ENCODE measurements around the gene TMEM130. TPM values are rescaled to one million over a fixed set of nuclear protein-coding genes. Genes with fewer than 3 reads are reported as not detected.

Gene TMEM130
- total RNA-seq, 4 donors from 2014 or later: 0.30 to 5.7 (median 1.8) TPM

GRCh38 chr7:98872328-98872924 is 2.6 kb upstream of the TMEM130 start:
- TF ChIP-seq EP300 (IDR thresholded peaks at IDR 0.05) (no peak), POLR2A (IDR thresholded peaks at IDR 0.05) (no peak)
- TF ChIP-seq, protein P1, sequence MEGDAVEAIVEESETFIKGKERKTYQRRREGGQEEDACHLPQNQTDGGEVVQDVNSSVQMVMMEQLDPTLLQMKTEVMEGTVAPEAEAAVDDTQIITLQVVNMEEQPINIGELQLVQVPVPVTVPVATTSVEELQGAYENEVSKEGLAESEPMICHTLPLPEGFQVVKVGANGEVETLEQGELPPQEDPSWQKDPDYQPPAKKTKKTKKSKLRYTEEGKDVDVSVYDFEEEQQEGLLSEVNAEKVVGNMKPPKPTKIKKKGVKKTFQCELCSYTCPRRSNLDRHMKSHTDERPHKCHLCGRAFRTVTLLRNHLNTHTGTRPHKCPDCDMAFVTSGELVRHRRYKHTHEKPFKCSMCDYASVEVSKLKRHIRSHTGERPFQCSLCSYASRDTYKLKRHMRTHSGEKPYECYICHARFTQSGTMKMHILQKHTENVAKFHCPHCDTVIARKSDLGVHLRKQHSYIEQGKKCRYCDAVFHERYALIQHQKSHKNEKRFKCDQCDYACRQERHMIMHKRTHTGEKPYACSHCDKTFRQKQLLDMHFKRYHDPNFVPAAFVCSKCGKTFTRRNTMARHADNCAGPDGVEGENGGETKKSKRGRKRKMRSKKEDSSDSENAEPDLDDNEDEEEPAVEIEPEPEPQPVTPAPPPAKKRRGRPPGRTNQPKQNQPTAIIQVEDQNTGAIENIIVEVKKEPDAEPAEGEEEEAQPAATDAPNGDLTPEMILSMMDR (IDR thresholded peaks at IDR 0.05): no peak
- H3K27ac ChIP-seq: no peak overlapping the region
- peaks cover 0 to 24% (median 2%) of the 10 kb centered on the region in 4 donors for H3K4me1 ChIP-seq
- WGBS, 2 donors: 67 to 71% methylated on average over 7 of the region's 7 CpGs
- no peak overlapping the region for H3K4me3 ChIP-seq
- no peaks in the 10 kb centered on the region for H3K9me3 ChIP-seq
- DNase-seq (ENCODE audit: low spot score in 2 of 2): no peak
- peaks cover 0 to 24% of the 10 kb centered on the region in 2 donors for H3K27me3 ChIP-seq
- no peaks in the 10 kb centered on the region for H3K36me3 ChIP-seq

- TF ChIP-seq, protein P1 (IDR thresholded peaks at IDR 0.05): no peak
- no peak for TF ChIP-seq EP300 (IDR thresholded peaks at IDR 0.05)
- TF ChIP-seq POLR2A (IDR thresholded peaks at IDR 0.05): no peak
- H3K27me3 ChIP-seq: peaks cover 0 to 24% of the 10 kb centered on the region in 2 donors
Measured at GRCh38 chr7:98870807-98871491, 1.1 kb upstream of the TMEM130 start.

GRCh38 chr7:98870121-98870651 is 372 bp upstream of the TMEM130 start:
- H3K9me3 ChIP-seq: no peaks in the 10 kb centered on the region
- peaks cover 0 to 28% (median 2%) of the 10 kb centered on the region in 4 donors for H3K4me1 ChIP-seq
- peaks cover 0 to 24% of the 10 kb centered on the region in 2 donors for H3K27me3 ChIP-seq
- no peak for DNase-seq (ENCODE audit: low spot score in 2 of 2)
- TF ChIP-seq, protein P1 (IDR thresholded peaks at IDR 0.05): no peak
- TF ChIP-seq EP300 (IDR thresholded peaks at IDR 0.05) (no peak), POLR2A (IDR thresholded peaks at IDR 0.05) (no peak)
- WGBS, 2 donors: 1 to 2% methylated on average over 32 to 35 of the region's 35 CpGs
- no peaks in the 10 kb centered on the region for H3K36me3 ChIP-seq
- H3K4me3 ChIP-seq: peak overlapping the region; percentile 13 to 53 (median 30)
- no peak overlapping the region for H3K27ac ChIP-seq

More at GRCh38 chr7:98870807-98871491, 1.1 kb upstream of the TMEM130 start:
- Histone ChIP-seq H3K4me1 (peaks cover 0 to 28% (median 2%) of the 10 kb centered on the region in 4 donors), H3K9me3 (no peaks in the 10 kb centered on the region), H3K4me3 (no peak overlapping the region), H3K36me3 (no peaks in the 10 kb centered on the region), H3K27ac (no peak overlapping the region)
- WGBS, 2 donors: 75 to 80% methylated on average over 11 to 16 of the region's 17 CpGs
- no peak for DNase-seq (ENCODE audit: low spot score in 2 of 2)

- Histone ChIP-seq H3K4me1 (peaks cover 0 to 28% (median 2%) of the 10 kb centered on the region in 4 donors), H3K9me3 (no peaks in the 10 kb centered on the region), H3K36me3 (no peaks in the 10 kb centered on the region), H3K27ac (no peak overlapping the region), H3K4me3 (peak overlapping the region in 1 of 4 donors; percentile 53), H3K27me3 (peaks cover 0 to 24% of the 10 kb centered on the region in 2 donors)
- 11 to 13% methylated on average over 24 to 25 of the region's 25 CpGs for WGBS, 2 donors
- TF ChIP-seq, protein P1 (IDR thresholded peaks at IDR 0.05): no peak
- TF ChIP-seq EP300 (IDR thresholded peaks at IDR 0.05): no peak
- no peak for TF ChIP-seq POLR2A (IDR thresholded peaks at IDR 0.05)
- no peak for DNase-seq (ENCODE audit: low spot score in 2 of 2)
Measured at GRCh38 chr7:98869027-98869596, 702 bp downstream of the TMEM130 start.
